Measurements from ENCODE around the gene FLOT1. TPM values are rescaled to one million over a fixed set of nuclear protein-coding genes. Genes with fewer than 3 reads are reported as not detected.
"Not testable (repeated sequence)": the region's sequence is repeated elsewhere in the genome, so short reads cannot be mapped to it uniquely, and the experiment has no call there.

The FLOT1 gene
- total and polyA plus RNA-seq, 2 donors, result 67.1 to 157 TPM

GRCh38 chr6:30722280-30723112 is 20.0 kb downstream of the FLOT1 start:
- peaks cover 33 to 56% of the 10 kb centered on the region in 2 donors for H3K36me3 ChIP-seq (ENCODE audit: control insufficient read depth in 2 of 2, insufficient read depth in 2 of 2, low read length in 1 of 2)
- peaks cover 0 to 2% of the 10 kb centered on the region in 2 donors for H3K9me3 ChIP-seq (ENCODE audit: control insufficient read depth in 2 of 2, insufficient read depth in 1 of 2, low read length in 1 of 2)
- WGBS, result 14% methylated on average over 27 of the region's 27 CpGs
- peak in 5 of 9 donors; percentile 54 to 87 (median 80) for DNase-seq (ENCODE audit: low read depth in 6 of 9, low spot score in 9 of 9)
- peak overlapping the region; percentile 95 to 99 for H3K4me3 ChIP-seq (ENCODE audit: low read length in 2 of 2)
- H3K27me3 ChIP-seq (ENCODE audit: control insufficient read depth in 2 of 2, insufficient read depth in 1 of 2, low read length in 1 of 2), result no peaks in the 10 kb centered on the region
- H3K4me1 ChIP-seq (ENCODE audit: control insufficient read depth in 2 of 2, insufficient read depth in 2 of 2, low read length in 2 of 2), result peaks cover 5 to 59% of the 10 kb centered on the region in 2 donors
- peak overlapping the region in 1 of 2 donors; percentile 79 for H3K27ac ChIP-seq (ENCODE audit: low read depth in 1 of 2, low read length in 1 of 2)

- not testable (repeated sequence) for H3K27me3 ChIP-seq (ENCODE audit: control insufficient read depth in 2 of 2, insufficient read depth in 1 of 2, low read length in 1 of 2); H3K9me3 ChIP-seq (ENCODE audit: control insufficient read depth in 2 of 2, insufficient read depth in 1 of 2, low read length in 1 of 2); DNase-seq (ENCODE audit: low read depth in 6 of 9, low spot score in 9 of 9)
- Histone ChIP-seq H3K27ac (ENCODE audit: low read depth in 1 of 2, low read length in 1 of 2) (peak overlapping the region; percentile 79 to 86), H3K4me1 (ENCODE audit: control insufficient read depth in 2 of 2, insufficient read depth in 2 of 2, low read length in 2 of 2) (peaks cover 5 to 60% of the 10 kb centered on the region in 2 donors), H3K4me3 (ENCODE audit: low read length in 2 of 2) (peak overlapping the region; percentile 95 to 99), H3K36me3 (ENCODE audit: control insufficient read depth in 2 of 2, insufficient read depth in 2 of 2, low read length in 1 of 2) (peaks cover 33 to 54% of the 10 kb centered on the region in 2 donors)
- WGBS, result 8% methylated on average over 10 of the region's 10 CpGs
Measured at GRCh38 chr6:30722025-30722279, 20.5 kb downstream of the FLOT1 start.

- Histone ChIP-seq H3K9me3 (ENCODE audit: control insufficient read depth in 2 of 2, insufficient read depth in 1 of 2, low read length in 1 of 2) (peaks cover 0 to 9% of the 10 kb centered on the region in 2 donors), H3K4me1 (ENCODE audit: control insufficient read depth in 2 of 2, insufficient read depth in 2 of 2, low read length in 2 of 2) (peaks cover 9 to 66% of the 10 kb centered on the region in 2 donors), H3K27ac (ENCODE audit: low read depth in 1 of 2, low read length in 1 of 2) (peak overlapping the region; percentile 91 to 94), H3K27me3 (ENCODE audit: control insufficient read depth in 2 of 2, insufficient read depth in 1 of 2, low read length in 1 of 2) (no peaks in the 10 kb centered on the region), H3K36me3 (ENCODE audit: control insufficient read depth in 2 of 2, insufficient read depth in 2 of 2, low read length in 1 of 2) (peaks cover 33 to 49% of the 10 kb centered on the region in 2 donors), H3K4me3 (ENCODE audit: low read length in 2 of 2) (peak overlapping the region; percentile 95 to 99)
- DNase-seq (ENCODE audit: low read depth in 6 of 9, low spot score in 9 of 9), result peak in 8 of 9 donors; percentile 87 to 97 (median 94)
- under 1% methylated on average over 71 of the region's 71 CpGs for WGBS
Measured at GRCh38 chr6:30721198-30722024, 21.1 kb downstream of the FLOT1 start.

GRCh38 chr6:30720738-30721197 is 21.7 kb downstream of the FLOT1 start:
- Histone ChIP-seq H3K4me3 (ENCODE audit: low read length in 2 of 2) (peak overlapping the region; percentile 95 to 99), H3K36me3 (ENCODE audit: control insufficient read depth in 2 of 2, insufficient read depth in 2 of 2, low read length in 1 of 2) (peaks cover 30 to 44% of the 10 kb centered on the region in 2 donors), H3K27ac (ENCODE audit: low read depth in 1 of 2, low read length in 1 of 2) (peak overlapping the region; percentile 91 to 94), H3K4me1 (ENCODE audit: control insufficient read depth in 2 of 2, insufficient read depth in 2 of 2, low read length in 2 of 2) (peaks cover 12 to 69% of the 10 kb centered on the region in 2 donors), H3K9me3 (ENCODE audit: control insufficient read depth in 2 of 2, insufficient read depth in 1 of 2, low read length in 1 of 2) (peaks cover 0 to 9% of the 10 kb centered on the region in 2 donors), H3K27me3 (ENCODE audit: control insufficient read depth in 2 of 2, insufficient read depth in 1 of 2, low read length in 1 of 2) (no peaks in the 10 kb centered on the region)
- peak in 5 of 9 donors; percentile 51 to 82 (median 63) for DNase-seq (ENCODE audit: low read depth in 6 of 9, low spot score in 9 of 9)
- under 1% methylated on average over 29 of the region's 29 CpGs for WGBS

- Histone ChIP-seq H3K36me3 (ENCODE audit: control insufficient read depth in 2 of 2, insufficient read depth in 2 of 2, low read length in 1 of 2) (peaks cover 27 to 40% of the 10 kb centered on the region in 2 donors), H3K4me3 (ENCODE audit: low read length in 2 of 2) (peak within 1 kb of the TSS; percentile 95 to 99), H3K27me3 (ENCODE audit: control insufficient read depth in 2 of 2, insufficient read depth in 1 of 2, low read length in 1 of 2) (no peaks in the 10 kb centered on the region), H3K4me1 (ENCODE audit: control insufficient read depth in 2 of 2, insufficient read depth in 2 of 2, low read length in 2 of 2) (peaks cover 12 to 68% of the 10 kb centered on the region in 2 donors), H3K9me3 (ENCODE audit: control insufficient read depth in 2 of 2, insufficient read depth in 1 of 2, low read length in 1 of 2) (peaks cover 0 to 9% of the 10 kb centered on the region in 2 donors), H3K27ac (ENCODE audit: low read depth in 1 of 2, low read length in 1 of 2) (peak within 1 kb of the TSS; percentile 91 to 94)
- under 1% methylated on average over 38 of the region's 38 CpGs for WGBS
- DNase-seq (ENCODE audit: low read depth in 6 of 9, low spot score in 9 of 9), result peak; percentile 87 to 97 (median 92)
Measured at GRCh38 chr6:30719791-30720737, 22.4 kb downstream of the FLOT1 start, which contains the start of gene TUBB. Gene TUBB (plus strand): TSS chr6:30720352. CDS start chr6:30720507, 155 bp downstream.

GRCh38 chr6:30719356-30719755 is 23.1 kb downstream of the FLOT1 start:
- 28% methylated on average over 8 of the region's 8 CpGs for WGBS
- peak overlapping the region; percentile 91 to 94 for H3K27ac ChIP-seq (ENCODE audit: low read depth in 1 of 2, low read length in 1 of 2)
- H3K4me1 ChIP-seq (ENCODE audit: control insufficient read depth in 2 of 2, insufficient read depth in 2 of 2, low read length in 2 of 2), result peaks cover 12 to 69% of the 10 kb centered on the region in 2 donors
- DNase-seq (ENCODE audit: low read depth in 6 of 9, low spot score in 9 of 9), result no peak
- peak overlapping the region; percentile 95 to 99 for H3K4me3 ChIP-seq (ENCODE audit: low read length in 2 of 2)
- peaks cover 0 to 9% of the 10 kb centered on the region in 2 donors for H3K9me3 ChIP-seq (ENCODE audit: control insufficient read depth in 2 of 2, insufficient read depth in 1 of 2, low read length in 1 of 2)
- no peaks in the 10 kb centered on the region for H3K27me3 ChIP-seq (ENCODE audit: control insufficient read depth in 2 of 2, insufficient read depth in 1 of 2, low read length in 1 of 2)
- H3K36me3 ChIP-seq (ENCODE audit: control insufficient read depth in 2 of 2, insufficient read depth in 2 of 2, low read length in 1 of 2), result peaks cover 20 to 40% of the 10 kb centered on the region in 2 donors

- H3K9me3 ChIP-seq (ENCODE audit: control insufficient read depth in 2 of 2, insufficient read depth in 1 of 2, low read length in 1 of 2); DNase-seq (ENCODE audit: low read depth in 6 of 9, low spot score in 9 of 9); H3K27me3 ChIP-seq (ENCODE audit: control insufficient read depth in 2 of 2, insufficient read depth in 1 of 2, low read length in 1 of 2): not testable (repeated sequence)
- Histone ChIP-seq H3K27ac (ENCODE audit: low read depth in 1 of 2, low read length in 1 of 2) (peak overlapping the region; percentile 52 to 94), H3K4me1 (ENCODE audit: control insufficient read depth in 2 of 2, insufficient read depth in 2 of 2, low read length in 2 of 2) (peaks cover 18 to 67% of the 10 kb centered on the region in 2 donors), H3K4me3 (ENCODE audit: low read length in 2 of 2) (peak overlapping the region; percentile 64 to 69), H3K36me3 (ENCODE audit: control insufficient read depth in 2 of 2, insufficient read depth in 2 of 2, low read length in 1 of 2) (peaks cover 17 to 38% of the 10 kb centered on the region in 2 donors)
- WGBS, result 81% methylated on average over 37 of the region's 37 CpGs
Measured at GRCh38 chr6:30717845-30718720, 24.4 kb downstream of the FLOT1 start.
